GM23338 (cell line): ENCODE data around the gene MIER2. TPM values are rescaled to one million over a fixed set of nuclear protein-coding genes. Genes with fewer than 3 reads are reported as not detected.

Source experiments
- ATAC-seq: fragments of 200-7000 bp; cut with Tn5 transposase; 3 replicates; pipeline ENCODE4 v1.9.1; 2020
- DNase-seq: peaks from one replicate; pipeline ENCODE4 v3.0.0-alpha.2; 2015; ENCODE audit warnings: low spot score
- H2AFZ ChIP-seq: fragments of 200-600 bp; sonication (generic); 2 replicates; pipeline ENCODE4 v1.8.0; 2016; ENCODE audit warnings: antibody characterized with exemption, mild to moderate bottlenecking, moderate library complexity
- H3F3A ChIP-seq: fragments of 200-600 bp; sonication (generic); replicated peaks from 2 replicates; pipeline ENCODE4 v1.8.0; 2017; ENCODE audit warnings: antibody characterized with exemption, mixed run types, low read depth
- H3K27ac ChIP-seq: fragments of 200-600 bp; sonication (generic); 2 replicates; pipeline ENCODE4 v1.6.1; 2016; ENCODE audit warnings: low read depth
- H3K27me3 ChIP-seq: fragments of 200-600 bp; sonication (generic); 2 replicates; pipeline ENCODE4 v1.8.0; 2016; ENCODE audit warnings: mild to moderate bottlenecking, mixed run types, moderate library complexity; ENCODE audit not compliant: insufficient read depth
- H3K36me3 ChIP-seq: fragments of 200-600 bp; sonication (generic); 2 replicates; pipeline ENCODE4 v1.8.0; 2016; ENCODE audit warnings: mild to moderate bottlenecking; ENCODE audit not compliant: insufficient read depth
- H3K4me1 ChIP-seq: fragments of 200-600 bp; sonication (generic); 2 replicates; pipeline ENCODE4 v1.8.0; 2016; ENCODE audit warnings: mild to moderate bottlenecking, moderate library complexity; ENCODE audit not compliant: insufficient read depth
- H3K4me2 ChIP-seq: fragments of 200-600 bp; sonication (generic); 2 replicates; pipeline ENCODE4 v1.7.1; 2017; ENCODE audit warnings: mixed run types
- H3K4me3 ChIP-seq: fragments of 200-600 bp; sonication (generic); 2 replicates; pipeline ENCODE4 v1.6.1; 2016; ENCODE audit warnings: mixed run types
- H3K79me2 ChIP-seq: fragments of 200-600 bp; sonication (generic); replicated peaks from 2 replicates; pipeline ENCODE4 v1.8.0; 2017; ENCODE audit warnings: mild to moderate bottlenecking; ENCODE audit not compliant: insufficient read depth
- H3K9me2 ChIP-seq: fragments of 200-600 bp; sonication (generic); 2 replicates; pipeline ENCODE4 v1.8.0; 2017; ENCODE audit not compliant: insufficient read depth
- H4K20me1 ChIP-seq: fragments of 200-600 bp; sonication (generic); replicated peaks from 2 replicates; pipeline ENCODE4 v1.8.0; 2017; ENCODE audit warnings: mild to moderate bottlenecking; ENCODE audit not compliant: insufficient read depth
- H3K27ac Mint-ChIP-seq: 2 replicates; pipeline ENCODE4 v1.8.0; 2020; ENCODE audit warnings: inconsistent platforms, mild to moderate bottlenecking, moderate library complexity, mixed read lengths
- H3K27me3 Mint-ChIP-seq: 3 replicates; pipeline ENCODE4 v1.8.0; 2022; ENCODE audit warnings: low read depth, mild to moderate bottlenecking, moderate library complexity, mixed read lengths, inconsistent platforms; ENCODE audit not compliant: insufficient read depth, poor library complexity
- H3K36me3 Mint-ChIP-seq: 3 replicates; pipeline ENCODE4 v1.8.0; 2021; ENCODE audit warnings: low read depth, mild to moderate bottlenecking, inconsistent platforms, moderate library complexity, mixed read lengths
- H3K4me1 Mint-ChIP-seq: 3 replicates; pipeline ENCODE4 v1.8.0; 2020; ENCODE audit warnings: mild to moderate bottlenecking, inconsistent platforms, mixed read lengths
- H3K4me3 Mint-ChIP-seq: 3 replicates; pipeline ENCODE4 v1.8.0; 2021; ENCODE audit warnings: moderate library complexity, mild to moderate bottlenecking, inconsistent platforms, mixed read lengths
- H3K9me3 Mint-ChIP-seq: 3 replicates; pipeline ENCODE4 v1.8.0; 2020; ENCODE audit warnings: moderate library complexity, mild to moderate bottlenecking, inconsistent platforms, mixed read lengths
- CREB1 ChIP-seq: fragments of 250-450 bp; sonication (Bioruptor Pico); IDR thresholded peaks from 2 replicates; pipeline ENCODE4 v1.5.0; 2020; ENCODE audit warnings: low read depth, mild to moderate bottlenecking, moderate library complexity
- EZH2phosphoT487 ChIP-seq: fragments of 200-600 bp; sonication (generic); IDR thresholded peaks from one replicate; pipeline ENCODE4 v1.8.1; 2018; ENCODE audit warnings: antibody characterized with exemption; ENCODE audit not compliant: unreplicated experiment
- JUNB ChIP-seq: IDR thresholded peaks from one replicate; pipeline ENCODE4 v1.6.1; 2016; ENCODE audit warnings: antibody characterized with exemption; ENCODE audit not compliant: unreplicated experiment
- NANOG ChIP-seq: IDR thresholded peaks from 2 replicates; pipeline ENCODE4 v1.6.1; 2016; ENCODE audit warnings: antibody characterized with exemption, borderline replicate concordance
- ZNF462 ChIP-seq: fragments of 250-450 bp; sonication (Bioruptor Pico); IDR thresholded peaks from 2 replicates; pipeline ENCODE4 v1.5.0; 2020; ENCODE audit warnings: mild to moderate bottlenecking, moderate library complexity
- polyA plus RNA-seq: library from polyadenylated mRNA; unstranded; fragments of >200 nt; fragmentation: Nextera tagmentation; extraction: Ambion mirVana; gene quantifications from 2 replicates; pipeline ENCODE4 v1.2.1, GENCODE V29; 2016
- total RNA-seq: library from RNA; depleted of rRNA; stranded (reverse); fragments of >200 nt; shearing (Covaris generic); gene quantifications from 2 replicates; pipeline ENCODE4 v1.2.3, GENCODE V29; 2014

Gene MIER2
- total and polyA plus RNA-seq, 2 experiments from 2014 or later: 30.2 to 37.9 TPM

- Histone ChIP-seq H3K36me3 (no peaks in the 10 kb centered on the region), H3F3A (no peaks in the 10 kb centered on the region), H3K9me2 (no peaks in the 10 kb centered on the region), H3K27ac (no peak overlapping the region), H3K4me2 (no peak overlapping the region; the same call in 1 of the 2 replicates), H4K20me1 (peaks cover 54% of the 10 kb centered on the region), H3K4me3 (no peak overlapping the region), H3K27me3 (peaks cover 7% of the 10 kb centered on the region; the same call in 1 of the 2 replicates), H3K4me1 (peaks cover 13% of the 10 kb centered on the region), H3K79me2 (peaks cover 84% of the 10 kb centered on the region), H2AFZ (no peak overlapping the region)
- Mint-ChIP-seq H3K27ac (no peak overlapping the region), H3K36me3 (peaks cover 61% of the 10 kb centered on the region), H3K9me3 (peaks cover 12% of the 10 kb centered on the region), H3K4me3 (peak overlapping the region; percentile 18; the same call in 1 of the 3 replicates), H3K27me3 (peaks cover 26% of the 10 kb centered on the region), H3K4me1 (peaks cover 47% of the 10 kb centered on the region)
- ATAC-seq: no peak
- DNase-seq: no peak
- TF ChIP-seq ZNF462 (CRISPR knock-in tag): no peak
- no peak for TF ChIP-seq NANOG
- TF ChIP-seq JUNB: no peak
- no peak for TF ChIP-seq CREB1 (CRISPR knock-in tag)
- no peak for TF ChIP-seq EZH2phosphoT487
Measured at GRCh38 chr19:340620-341385, 3.8 kb downstream of the MIER2 start.
